Measurements from ENCODE around the gene RAPGEFL1.
"Not testable (repeated sequence)": the region's sequence is repeated elsewhere in the genome, so short reads cannot be mapped to it uniquely, and the experiment has no call there.

The RAPGEFL1 gene, protein sequence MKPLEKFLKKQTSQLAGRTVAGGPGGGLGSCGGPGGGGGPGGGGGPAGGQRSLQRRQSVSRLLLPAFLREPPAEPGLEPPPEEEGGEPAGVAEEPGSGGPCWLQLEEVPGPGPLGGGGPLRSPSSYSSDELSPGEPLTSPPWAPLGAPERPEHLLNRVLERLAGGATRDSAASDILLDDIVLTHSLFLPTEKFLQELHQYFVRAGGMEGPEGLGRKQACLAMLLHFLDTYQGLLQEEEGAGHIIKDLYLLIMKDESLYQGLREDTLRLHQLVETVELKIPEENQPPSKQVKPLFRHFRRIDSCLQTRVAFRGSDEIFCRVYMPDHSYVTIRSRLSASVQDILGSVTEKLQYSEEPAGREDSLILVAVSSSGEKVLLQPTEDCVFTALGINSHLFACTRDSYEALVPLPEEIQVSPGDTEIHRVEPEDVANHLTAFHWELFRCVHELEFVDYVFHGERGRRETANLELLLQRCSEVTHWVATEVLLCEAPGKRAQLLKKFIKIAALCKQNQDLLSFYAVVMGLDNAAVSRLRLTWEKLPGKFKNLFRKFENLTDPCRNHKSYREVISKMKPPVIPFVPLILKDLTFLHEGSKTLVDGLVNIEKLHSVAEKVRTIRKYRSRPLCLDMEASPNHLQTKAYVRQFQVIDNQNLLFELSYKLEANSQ

DNA sequence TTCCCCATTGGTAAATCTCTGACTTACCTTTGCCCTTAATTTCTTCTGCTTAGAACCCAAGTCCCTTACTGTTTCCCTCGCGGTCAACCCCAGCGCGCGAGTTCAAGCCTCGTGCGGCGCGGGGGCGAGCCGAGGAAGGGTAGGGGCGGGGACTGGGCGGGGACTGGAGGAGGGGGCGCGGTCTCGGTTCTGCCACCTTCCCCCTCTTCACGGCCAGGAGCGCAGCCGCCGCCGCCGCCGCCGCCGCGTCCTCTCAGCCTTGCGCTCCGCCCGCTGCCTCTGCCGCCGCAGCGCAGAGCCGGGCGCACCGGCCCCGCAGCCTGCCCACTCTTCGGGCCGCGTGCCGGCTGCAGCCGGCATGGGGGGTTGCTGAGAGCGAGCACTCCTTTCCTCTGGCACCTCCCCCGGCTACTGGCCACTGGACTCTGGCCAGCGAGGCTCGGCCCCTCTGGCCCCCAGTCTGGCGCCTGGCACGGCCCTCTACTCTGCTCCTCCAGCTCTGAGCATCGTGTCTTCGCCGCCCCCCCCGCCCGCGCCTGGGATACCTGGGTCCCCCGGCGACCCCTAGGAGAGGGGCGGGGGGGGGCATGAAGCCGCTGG is at the start of gene RAPGEFL1:
RAPGEFL1 (plus strand) TSS at position 196 of the 600 bp plus-strand sequence; CDS start at position 588, 392 bp downstream.
- in situ Hi-C loops (cut with MboI; ENCODE audit: low sequenced_read_pairs), result no loop called here

DNA sequence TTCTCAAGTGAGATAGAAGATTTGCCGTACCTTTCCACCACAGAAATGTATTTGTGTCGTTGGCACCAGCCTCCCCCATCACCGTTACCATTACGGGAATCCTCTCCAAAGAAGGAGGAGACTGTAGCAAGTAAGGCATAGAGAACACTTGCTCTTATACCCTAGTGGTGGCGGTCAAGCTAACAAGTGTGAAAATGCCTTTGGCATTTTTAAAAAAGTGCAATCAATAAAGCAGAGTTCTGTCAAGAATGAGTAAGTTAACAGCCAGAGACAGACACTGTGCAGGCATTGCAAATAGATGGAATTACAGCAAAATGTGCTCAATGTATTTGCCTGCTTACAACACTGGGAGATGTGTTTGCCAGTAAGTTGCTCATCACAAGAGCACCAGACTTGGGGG is 47.8 kb upstream of the RAPGEFL1 start:
- in situ Hi-C loops (cut with MboI; ENCODE audit: low sequenced_read_pairs), result no loop called here

DNA sequence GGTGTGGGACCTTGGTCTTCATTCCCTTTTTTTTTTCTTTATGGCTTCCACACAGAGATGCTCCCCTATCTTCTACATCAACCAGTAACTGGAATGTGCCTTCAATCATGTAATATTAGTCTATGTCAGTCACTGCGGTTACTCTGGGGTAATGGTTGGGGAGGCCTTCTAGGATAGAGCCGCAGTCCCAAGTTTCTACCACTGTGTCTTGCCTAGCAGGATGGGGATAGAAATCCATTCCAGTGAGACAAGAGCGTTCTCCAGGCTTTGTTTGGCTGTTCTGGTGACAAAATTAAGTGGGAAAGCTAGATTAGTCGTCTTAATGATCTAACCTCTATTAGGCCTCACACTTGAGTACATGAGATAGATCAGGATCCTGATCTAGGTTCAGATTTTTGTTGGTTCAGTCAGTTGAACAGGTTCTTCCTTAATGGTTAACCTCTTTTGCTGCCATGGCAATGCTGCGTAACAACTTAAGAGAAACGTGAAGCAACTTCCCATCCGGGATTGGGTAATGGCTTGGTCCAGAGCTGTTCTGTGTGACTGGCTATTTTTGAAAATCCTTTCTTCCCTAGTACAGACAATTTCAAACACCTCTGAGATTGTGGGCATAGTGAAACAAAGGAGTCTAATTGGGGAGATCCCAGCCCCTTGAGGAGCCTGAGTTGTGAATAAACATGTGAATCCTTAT is 46.8 kb upstream of the RAPGEFL1 start:
- in situ Hi-C loops (cut with MboI; ENCODE audit: low sequenced_read_pairs), result no loop called here

DNA sequence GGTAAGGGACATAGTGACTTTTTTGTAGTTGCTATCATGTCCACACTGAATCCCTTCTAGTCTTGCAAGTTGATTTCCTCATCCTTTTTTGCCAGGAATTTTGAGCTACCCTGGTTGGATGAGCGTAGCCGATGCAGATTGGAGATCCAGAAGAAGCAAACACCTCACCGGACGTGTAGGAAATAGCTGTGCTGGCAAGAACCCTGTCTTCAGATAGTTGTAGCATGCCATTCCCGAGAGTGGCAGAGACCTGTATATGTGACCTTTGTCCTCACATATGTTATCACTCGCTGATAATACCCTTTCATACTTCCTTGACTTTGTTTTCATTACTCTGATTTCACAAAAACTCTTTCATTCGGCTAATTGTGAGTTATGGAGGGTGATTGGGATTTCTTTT is 43.1 kb upstream of the RAPGEFL1 start:
- in situ Hi-C loops (cut with MboI; ENCODE audit: low sequenced_read_pairs), result no loop called here

DNA sequence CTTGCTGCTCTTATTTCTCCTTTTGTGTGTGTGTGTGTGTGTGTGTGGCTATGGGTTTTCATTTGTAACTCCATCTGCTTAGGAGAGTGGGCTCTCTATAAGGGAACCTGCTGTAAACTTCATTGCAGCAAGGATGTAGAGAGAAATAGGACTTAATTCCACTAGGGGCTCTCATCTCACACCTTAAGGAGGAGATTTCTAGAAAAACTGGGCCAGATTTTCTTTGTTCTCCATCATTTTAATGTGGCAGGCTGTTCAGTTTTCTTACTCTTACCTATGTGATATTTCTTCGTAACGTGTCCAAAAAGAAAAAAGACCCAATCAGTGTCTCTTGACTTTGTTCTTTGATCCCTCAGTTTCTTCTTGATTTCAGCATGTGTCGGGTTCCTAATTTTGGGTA is 41.5 kb upstream of the RAPGEFL1 start:
- in situ Hi-C loops (cut with MboI; ENCODE audit: low sequenced_read_pairs), result no loop called here

DNA sequence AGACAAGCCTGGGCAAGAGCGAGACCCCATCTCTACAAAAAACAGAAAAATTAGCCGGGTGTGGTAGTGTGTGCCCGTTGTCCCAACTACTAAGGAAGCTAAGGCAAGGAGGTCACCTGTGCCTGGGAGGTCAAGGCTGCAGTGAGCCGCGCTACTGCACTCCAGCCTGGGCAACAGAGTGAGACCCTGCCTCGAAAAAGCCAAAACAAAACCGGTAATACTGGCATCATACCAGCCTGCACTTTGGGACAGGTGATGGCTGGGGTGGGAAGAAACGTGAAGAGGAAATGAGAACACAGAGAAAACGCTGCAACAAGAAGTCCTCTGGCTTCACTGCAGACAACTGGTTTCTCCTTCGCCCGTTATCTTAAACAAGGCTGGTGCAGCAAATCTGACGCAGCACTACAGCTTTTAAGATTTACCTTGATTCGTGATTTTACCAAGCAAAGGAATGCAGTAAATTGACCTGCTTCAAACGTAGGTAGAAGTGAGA is 37.7 kb upstream of the RAPGEFL1 start:
- in situ Hi-C loops (cut with MboI; ENCODE audit: low sequenced_read_pairs), result no loop called here

DNA sequence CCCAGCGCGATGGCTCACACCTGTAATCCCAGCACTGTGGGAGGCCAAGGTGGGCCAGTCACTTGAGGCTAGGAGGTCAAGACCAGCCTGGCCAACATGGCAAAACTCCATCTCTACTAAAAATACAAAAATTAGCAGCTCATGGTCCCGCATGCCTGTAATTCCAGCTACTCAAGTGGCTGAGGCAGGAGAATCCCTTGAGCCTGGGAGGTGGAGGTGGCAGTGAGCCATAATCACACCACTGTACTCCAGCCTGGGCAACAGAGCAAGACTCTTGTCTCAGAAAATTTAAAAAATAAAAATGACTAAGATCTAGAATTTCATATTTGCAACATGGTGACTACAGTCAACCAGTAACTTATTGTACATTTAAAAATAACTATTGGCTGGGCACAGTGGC is 34.1 kb upstream of the RAPGEFL1 start:
- in situ Hi-C loops (cut with MboI; ENCODE audit: low sequenced_read_pairs), result not testable (repeated sequence)

DNA sequence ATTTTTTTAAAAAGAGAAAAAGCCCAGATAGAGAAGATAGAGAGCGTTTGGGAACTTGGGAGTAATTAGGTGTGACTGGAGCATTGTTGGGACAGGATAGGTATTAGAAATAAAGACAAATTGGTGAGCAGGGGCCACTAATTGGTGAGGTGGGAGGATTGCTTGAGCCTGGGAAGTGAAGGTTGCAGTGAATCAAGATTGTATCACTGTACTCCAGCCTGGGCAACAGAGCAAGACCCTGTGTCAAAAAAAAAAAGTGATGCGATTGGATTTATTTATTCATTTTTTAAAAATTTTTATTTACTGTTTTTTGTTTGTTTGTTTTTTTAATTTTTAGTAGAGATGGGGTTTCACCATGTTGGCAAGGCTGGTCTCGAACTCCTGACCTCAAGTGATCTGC is 31.8 kb upstream of the RAPGEFL1 start:
- in situ Hi-C loops (cut with MboI; ENCODE audit: low sequenced_read_pairs), result no loop called here

DNA sequence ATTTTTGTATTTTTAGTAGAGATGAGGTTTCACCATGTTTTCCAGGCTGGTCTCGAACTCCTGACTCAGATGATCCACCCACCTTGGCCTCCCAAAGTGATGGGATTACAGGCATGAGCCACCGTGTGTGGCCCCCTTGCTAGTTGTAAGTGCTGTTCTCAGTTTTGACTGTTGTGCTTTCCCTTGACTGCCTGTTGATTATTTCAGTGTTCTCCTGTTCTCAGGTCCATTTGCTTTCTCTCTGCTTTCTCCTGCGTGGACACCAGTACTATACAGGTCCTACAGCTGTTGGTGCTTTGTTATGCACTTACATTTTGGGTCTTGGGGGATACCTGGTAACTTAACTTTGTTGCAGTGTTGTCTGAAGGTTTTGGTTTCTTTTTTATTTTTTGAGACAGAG is 28.7 kb upstream of the RAPGEFL1 start:
- in situ Hi-C loops (cut with MboI; ENCODE audit: low sequenced_read_pairs), result no loop called here

DNA sequence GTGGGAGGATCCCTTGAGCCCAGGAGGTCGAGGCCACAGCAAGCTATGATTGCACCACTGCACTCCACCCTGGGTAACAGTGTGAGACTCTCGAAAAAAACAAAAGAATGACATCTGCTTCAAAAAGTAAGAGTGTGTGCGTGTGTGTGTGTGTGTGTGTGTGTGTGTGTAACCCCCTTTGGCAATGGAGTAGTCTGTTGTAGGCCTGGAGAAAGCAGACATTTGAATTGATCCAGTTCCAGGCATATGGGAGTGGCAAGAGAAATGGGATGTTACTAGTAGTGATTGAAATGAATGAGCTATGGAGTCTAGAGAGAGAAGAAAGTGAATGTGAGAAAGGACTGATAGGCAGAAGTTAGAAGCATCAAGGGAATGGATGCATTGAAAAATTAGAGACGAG is 27.0 kb upstream of the RAPGEFL1 start:
- in situ Hi-C loops (cut with MboI; ENCODE audit: low sequenced_read_pairs), result no loop called here

DNA sequence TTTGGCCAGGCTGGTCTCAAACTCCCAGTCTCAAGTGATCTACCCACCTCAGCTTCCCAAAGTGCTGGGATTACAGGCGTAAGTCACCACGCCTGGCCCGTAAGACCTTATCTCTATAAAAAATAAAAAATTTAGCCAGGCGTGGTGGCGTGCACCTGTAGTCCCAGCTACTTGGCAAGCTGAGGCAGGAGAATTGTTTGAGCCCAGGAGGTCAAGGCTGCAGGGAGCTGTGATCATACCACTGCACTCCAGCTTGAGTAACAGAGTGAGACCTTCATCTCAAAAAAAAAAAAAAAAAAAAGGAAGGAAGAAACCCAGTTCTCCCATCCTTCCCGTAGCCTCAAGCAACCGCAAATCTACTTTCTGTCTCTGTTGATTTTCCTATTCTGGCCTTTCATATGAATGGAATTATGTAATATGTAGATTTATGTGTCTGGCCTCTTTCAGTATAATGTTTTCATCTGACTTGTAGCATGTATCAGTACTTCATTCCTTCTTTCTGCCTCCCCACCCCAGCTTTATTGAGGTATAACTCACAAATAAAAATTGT is 25.8 kb upstream of the RAPGEFL1 start:
- in situ Hi-C loops (cut with MboI; ENCODE audit: low sequenced_read_pairs), result no loop called here

DNA sequence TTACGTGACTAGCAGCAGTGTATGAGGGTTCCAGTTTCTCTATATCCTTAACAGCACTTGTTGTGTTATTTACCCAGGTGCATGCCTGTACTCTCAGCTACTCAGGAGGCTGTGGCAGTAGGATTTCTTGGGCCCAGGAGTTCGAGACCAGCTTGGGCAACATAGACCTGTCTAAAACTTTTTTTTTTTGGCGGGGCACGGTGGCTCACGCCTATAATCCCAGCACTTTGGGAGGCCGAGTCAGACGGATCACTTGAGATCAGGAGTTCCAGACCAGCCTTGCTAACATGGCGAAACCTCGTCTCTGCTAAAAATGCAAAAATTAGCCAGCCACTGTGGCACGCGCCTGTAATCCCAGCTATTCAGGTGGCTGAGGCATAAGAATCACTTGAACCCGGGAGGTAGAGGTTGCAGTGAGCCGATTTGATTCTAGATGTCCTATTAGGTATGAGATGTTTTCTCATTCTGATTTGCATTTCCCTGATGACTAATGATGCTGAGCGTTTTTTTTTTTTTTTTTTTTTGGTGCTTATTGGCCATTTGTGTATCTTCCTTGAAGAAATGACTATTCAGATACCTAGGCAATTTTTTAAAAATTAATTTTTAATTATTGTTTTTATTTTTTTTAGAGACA is 23.6 kb upstream of the RAPGEFL1 start:
- in situ Hi-C loops (cut with MboI; ENCODE audit: low sequenced_read_pairs), result no loop called here

DNA sequence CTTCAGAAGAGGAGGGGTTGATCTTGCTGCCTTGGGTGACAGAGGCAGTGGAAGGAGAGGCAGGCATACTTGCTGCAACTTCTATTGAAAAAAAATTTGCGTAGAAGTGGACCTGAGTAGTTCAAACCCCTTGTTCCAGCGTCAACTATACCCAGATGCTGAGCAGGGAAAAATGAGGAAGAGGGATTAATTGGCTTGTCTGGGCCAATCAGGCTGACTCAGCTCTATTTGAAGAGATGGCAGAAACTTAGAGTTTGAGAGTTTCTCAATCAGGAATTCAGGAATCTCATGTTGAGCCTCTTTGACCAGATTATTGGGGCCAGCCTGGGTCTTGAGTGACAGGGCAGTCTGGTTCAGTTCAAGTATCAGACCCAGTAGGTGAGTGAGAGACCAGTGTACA is 19.3 kb upstream of the RAPGEFL1 start:
- in situ Hi-C loops (cut with MboI; ENCODE audit: low sequenced_read_pairs), result no loop called here

DNA sequence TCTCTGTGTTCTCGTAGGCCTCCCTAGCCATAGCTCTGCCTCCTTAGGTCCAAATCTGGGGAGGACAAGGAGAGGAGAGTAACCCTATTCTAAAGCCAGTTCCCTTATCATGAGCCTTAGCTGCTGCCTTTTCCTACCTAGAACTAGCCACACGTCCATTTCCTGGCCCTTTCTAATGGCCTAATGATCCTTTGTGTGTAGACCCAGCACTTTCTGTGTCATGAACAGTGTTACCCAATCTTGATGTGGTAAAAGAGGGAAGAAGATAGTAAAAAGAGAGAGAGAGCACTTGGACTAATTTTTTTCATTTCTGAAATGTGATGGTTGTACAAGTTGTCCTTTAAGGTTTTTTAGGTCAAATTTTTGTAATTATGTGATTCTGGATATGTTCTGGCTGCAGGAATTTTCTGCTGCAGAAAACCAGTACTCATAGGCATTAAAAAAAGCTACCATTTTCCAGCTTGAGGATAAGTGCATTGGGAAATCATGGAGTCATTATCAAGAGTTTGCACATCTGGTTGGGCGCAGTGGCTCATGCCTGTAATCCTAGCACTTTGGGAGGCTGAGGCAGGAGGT is 18.7 kb upstream of the RAPGEFL1 start:
- in situ Hi-C loops (cut with MboI; ENCODE audit: low sequenced_read_pairs), result no loop called here

DNA sequence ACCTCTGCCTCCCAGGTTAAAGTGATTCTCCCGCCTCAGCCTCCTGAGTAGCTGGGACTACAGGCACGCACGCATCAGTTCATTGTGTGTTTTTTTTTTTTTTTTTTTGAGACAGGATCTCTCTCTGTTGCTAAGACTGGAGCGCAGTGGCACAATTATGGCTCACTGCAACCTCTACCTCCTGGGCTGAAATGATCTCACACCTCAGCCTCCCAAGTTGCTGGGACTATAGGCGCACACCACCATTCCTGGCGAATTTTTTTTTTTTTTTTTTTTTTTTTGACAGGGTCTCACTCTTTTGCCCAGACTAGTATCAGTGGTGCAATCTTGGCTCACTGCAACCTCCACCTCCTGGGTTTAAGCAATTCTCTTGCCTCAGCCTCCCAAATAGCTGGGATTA is 17.8 kb upstream of the RAPGEFL1 start:
- in situ Hi-C loops (cut with MboI; ENCODE audit: low sequenced_read_pairs), result no loop called here

DNA sequence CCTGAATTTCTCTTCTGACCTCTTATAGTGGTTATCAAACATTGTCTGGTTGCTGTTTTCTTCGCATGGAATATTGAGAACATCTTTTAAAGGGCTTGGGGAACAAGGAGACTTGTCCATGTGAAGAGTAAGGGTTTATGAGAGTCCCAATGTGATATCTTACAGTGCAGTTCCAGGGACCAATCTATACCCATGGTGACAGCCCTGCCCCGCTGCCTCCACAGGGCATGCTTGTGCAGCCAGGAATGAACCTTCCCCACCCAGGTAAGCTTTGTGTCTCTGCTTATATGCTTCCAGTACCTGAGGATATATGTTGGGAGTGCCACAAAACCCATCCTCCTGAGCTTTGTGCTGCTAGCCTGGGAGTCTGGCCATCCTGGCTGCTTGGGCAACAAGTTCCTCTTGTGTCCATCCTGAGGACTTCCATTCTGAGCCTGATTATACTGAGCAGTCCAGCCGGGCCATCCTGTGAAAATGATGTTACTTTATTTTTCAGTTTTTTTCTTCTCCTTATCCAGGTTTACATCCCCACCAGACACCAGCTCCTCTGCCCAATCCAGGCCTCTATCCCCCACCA is 9.5 kb upstream of the RAPGEFL1 start:
- in situ Hi-C loops (cut with MboI; ENCODE audit: low sequenced_read_pairs), result loop anchor here (10.0 kb wide), 1 partner anchor 143 kb away; no protein-coding TSS in a partner anchor

DNA sequence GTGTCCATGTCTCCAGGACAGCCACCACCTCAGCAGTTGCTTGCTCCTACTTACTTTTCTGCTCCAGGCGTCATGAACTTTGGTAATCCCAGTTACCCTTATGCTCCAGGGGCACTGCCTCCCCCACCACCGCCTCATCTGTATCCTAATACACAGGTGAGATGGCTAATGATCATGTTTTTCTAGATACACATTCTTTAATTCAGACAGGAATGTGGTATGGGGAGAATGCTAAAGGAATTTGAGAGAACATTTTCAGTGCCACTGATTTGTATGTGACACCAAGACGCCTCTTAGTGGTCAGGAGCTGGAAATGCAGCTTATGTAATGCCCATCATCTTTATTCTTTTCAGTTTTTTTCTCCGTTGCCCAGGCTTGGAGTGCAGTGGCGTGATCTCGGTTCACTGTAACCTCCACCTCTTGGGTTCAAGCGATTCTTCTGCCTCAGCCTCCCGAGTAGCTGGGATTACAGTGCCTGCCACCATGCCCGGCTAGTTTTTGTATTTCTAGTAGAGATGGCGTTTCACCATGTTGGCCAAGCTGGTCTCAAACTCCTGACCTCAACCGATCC is 8.9 kb upstream of the RAPGEFL1 start:
- in situ Hi-C loops (cut with MboI; ENCODE audit: low sequenced_read_pairs), result loop anchor here (10.0 kb wide), 1 partner anchor 144 kb away; no protein-coding TSS in a partner anchor

DNA sequence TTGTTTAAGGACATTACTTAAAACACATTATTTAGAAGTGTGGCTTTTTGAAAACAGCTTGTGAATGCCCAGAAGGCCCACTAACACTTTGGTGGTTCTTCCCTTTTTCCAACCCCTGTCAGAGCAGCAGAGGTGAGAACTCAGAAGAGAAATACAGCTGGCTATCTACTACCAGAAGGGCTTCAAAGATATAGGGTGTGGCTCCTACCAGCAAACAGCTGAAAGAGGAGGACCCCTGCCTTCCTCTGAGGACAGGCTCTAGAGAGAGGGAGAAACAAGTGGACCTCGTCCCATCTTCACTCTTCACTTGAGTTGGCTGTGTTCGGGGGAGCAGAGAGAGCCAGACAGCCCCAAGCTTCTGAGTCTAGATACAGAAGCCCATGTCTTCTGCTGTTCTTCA is 6.9 kb upstream of the RAPGEFL1 start:
- in situ Hi-C loops (cut with MboI; ENCODE audit: low sequenced_read_pairs), result no loop called here

DNA sequence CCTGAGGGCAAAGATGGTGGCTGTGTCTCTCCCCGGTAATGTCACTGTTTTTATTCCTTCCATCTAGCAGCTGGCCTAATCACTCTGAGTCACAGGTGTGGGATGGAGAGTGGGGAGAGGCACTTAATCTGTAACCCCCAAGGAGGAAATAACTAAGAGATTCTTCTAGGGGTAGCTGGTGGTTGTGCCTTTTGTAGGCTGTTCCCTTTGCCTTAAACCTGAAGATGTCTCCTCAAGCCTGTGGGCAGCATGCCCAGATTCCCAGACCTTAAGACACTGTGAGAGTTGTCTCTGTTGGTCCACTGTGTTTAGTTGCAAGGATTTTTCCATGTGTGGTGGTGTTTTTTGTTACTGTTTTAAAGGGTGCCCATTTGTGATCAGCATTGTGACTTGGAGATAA is 5.5 kb upstream of the RAPGEFL1 start:
- in situ Hi-C loops (cut with MboI; ENCODE audit: low sequenced_read_pairs), result no loop called here
